ENCODE results near the gene TRIM17. TPM values are rescaled to one million over a fixed set of nuclear protein-coding genes. Genes with fewer than 3 reads are reported as not detected.

The TRIM17 gene
- total RNA-seq, 1 donor = under 0.01 TPM

DNA sequence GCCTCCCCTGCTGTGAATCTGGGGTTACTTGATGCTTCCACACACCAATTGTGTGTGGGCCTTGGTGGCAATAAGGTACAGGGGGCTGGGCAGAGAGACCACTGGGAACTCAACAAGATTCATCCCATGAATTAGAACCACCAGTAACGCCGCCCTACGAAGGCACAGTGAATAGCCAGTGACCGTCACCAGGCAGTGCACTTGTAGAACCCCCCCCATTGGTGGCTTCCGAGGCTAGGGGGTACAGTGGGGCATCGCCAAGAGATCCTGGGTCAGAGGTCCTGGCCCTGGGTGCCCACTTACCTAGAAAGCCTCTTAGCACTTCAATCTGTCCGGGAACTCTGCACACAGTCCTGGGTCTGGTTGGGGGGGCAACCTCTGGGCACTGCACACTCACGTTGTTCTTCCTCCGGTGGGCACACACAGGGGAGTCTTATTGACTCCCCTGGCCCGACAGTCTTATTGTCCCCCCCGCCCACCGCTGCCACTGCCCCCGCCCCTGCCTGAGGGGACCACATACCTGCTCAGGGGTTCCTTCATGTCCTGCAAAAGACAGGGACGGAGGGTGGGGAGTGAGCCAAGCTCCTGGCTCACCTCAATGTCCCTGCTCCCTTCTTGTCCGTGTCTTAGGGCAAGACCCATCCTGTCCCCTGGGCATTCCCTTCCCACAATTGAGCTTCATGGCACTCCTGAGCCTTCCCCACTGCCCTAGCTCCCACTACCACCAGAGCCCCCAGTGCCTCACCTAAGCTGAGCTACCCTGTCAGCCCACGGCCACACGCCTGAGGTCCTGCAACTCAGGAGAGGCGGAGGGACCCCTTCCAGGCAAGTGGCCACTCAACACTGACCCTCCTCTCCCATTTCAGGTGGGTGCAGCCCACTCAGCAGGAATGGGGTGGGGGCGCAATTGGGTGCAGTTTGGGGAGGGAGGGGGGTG lies 7.5 kb downstream of the TRIM17 start:
- H2AFZ ChIP-seq (ENCODE audit: low read length) = no peak overlapping the region
- peaks cover 27% of the 10 kb centered on the region for H4K20me1 ChIP-seq (ENCODE audit: insufficient read depth, low read length)
- no peaks in the 10 kb centered on the region for H3K36me3 ChIP-seq (ENCODE audit: insufficient read depth, low read length)
- H3K79me2 ChIP-seq (ENCODE audit: insufficient read depth, low read length) = peaks cover 34% of the 10 kb centered on the region
- peak; percentile 58 for DNase-seq (ENCODE audit: insufficient read length, low spot score, missing footprints)
- no peaks in the 10 kb centered on the region for H3K9me3 ChIP-seq (ENCODE audit: low read depth, low read length)
- H3K4me3 ChIP-seq (ENCODE audit: insufficient read depth, low read length) = no peak overlapping the region
- no peak overlapping the region for H3K27ac ChIP-seq (ENCODE audit: low read depth, low read length)
- TF ChIP-seq, protein P1, sequence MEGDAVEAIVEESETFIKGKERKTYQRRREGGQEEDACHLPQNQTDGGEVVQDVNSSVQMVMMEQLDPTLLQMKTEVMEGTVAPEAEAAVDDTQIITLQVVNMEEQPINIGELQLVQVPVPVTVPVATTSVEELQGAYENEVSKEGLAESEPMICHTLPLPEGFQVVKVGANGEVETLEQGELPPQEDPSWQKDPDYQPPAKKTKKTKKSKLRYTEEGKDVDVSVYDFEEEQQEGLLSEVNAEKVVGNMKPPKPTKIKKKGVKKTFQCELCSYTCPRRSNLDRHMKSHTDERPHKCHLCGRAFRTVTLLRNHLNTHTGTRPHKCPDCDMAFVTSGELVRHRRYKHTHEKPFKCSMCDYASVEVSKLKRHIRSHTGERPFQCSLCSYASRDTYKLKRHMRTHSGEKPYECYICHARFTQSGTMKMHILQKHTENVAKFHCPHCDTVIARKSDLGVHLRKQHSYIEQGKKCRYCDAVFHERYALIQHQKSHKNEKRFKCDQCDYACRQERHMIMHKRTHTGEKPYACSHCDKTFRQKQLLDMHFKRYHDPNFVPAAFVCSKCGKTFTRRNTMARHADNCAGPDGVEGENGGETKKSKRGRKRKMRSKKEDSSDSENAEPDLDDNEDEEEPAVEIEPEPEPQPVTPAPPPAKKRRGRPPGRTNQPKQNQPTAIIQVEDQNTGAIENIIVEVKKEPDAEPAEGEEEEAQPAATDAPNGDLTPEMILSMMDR (IDR thresholded peaks at IDR 0.05; ENCODE audit: extremely low read depth, low read depth, low read length) = no peak
- H3K27me3 ChIP-seq (ENCODE audit: insufficient read depth, low read length) = no peaks in the 10 kb centered on the region
- no peak overlapping the region for H3K4me2 ChIP-seq (ENCODE audit: insufficient read depth, low read length)
- peaks cover 19% of the 10 kb centered on the region for H3K4me1 ChIP-seq (ENCODE audit: insufficient read depth, low read length)

DNA sequence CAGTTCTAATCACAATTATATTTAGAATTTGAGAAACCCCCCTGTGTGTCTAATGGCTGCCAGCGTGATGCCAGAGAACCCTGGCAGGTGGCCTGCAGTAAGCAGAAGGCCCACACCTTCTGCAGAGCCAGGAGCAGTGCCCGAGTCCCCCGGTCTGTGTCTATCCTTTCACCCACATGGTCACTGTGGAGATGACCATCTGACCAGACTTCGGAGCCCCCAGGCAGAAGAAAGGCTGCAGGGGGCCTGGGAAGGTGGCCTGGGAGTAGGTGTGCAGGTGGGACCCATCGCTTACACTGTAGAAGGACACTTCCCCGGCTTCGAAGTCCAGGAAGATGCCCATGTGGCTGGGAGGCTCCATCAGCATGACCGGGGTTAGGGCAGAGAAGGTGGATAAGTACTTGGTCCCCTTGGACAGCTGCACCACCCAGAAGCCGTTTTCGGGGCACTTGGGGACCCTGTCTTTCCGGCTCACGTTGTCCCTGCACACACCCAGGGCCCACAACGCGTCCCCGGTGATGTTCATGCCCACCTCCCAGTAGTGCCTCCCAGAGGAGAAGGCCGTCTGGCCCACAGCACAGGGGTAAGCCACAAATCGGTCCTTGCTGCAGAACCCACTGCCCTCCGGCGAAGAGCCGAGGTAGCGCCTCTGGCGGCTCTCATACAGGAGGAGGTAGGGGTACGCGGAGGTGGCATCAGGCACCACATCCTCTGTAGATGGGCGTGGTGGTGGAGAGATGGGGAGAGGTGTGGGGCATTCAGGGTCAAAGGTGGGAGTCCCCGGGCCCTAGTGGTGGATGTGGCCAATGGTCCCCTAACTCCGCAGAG lies 8.4 kb downstream of the TRIM17 start:
- Histone ChIP-seq H3K4me2 (ENCODE audit: insufficient read depth, low read length) (peak overlapping the region; percentile 93), H3K36me3 (ENCODE audit: insufficient read depth, low read length) (no peaks in the 10 kb centered on the region), H3K4me1 (ENCODE audit: insufficient read depth, low read length) (peaks cover 19% of the 10 kb centered on the region), H4K20me1 (ENCODE audit: insufficient read depth, low read length) (peaks cover 33% of the 10 kb centered on the region), H3K4me3 (ENCODE audit: insufficient read depth, low read length) (peak overlapping the region; percentile 94), H3K9me3 (ENCODE audit: low read depth, low read length) (no peaks in the 10 kb centered on the region), H2AFZ (ENCODE audit: low read length) (no peak overlapping the region), H3K27ac (ENCODE audit: low read depth, low read length) (no peak overlapping the region), H3K27me3 (ENCODE audit: insufficient read depth, low read length) (no peaks in the 10 kb centered on the region), H3K79me2 (ENCODE audit: insufficient read depth, low read length) (peaks cover 42% of the 10 kb centered on the region)
- peak; percentile 35 for DNase-seq (ENCODE audit: insufficient read length, low spot score, missing footprints)
- TF ChIP-seq, protein P1 (IDR thresholded peaks at IDR 0.05; ENCODE audit: extremely low read depth, low read depth, low read length) = no peak

DNA sequence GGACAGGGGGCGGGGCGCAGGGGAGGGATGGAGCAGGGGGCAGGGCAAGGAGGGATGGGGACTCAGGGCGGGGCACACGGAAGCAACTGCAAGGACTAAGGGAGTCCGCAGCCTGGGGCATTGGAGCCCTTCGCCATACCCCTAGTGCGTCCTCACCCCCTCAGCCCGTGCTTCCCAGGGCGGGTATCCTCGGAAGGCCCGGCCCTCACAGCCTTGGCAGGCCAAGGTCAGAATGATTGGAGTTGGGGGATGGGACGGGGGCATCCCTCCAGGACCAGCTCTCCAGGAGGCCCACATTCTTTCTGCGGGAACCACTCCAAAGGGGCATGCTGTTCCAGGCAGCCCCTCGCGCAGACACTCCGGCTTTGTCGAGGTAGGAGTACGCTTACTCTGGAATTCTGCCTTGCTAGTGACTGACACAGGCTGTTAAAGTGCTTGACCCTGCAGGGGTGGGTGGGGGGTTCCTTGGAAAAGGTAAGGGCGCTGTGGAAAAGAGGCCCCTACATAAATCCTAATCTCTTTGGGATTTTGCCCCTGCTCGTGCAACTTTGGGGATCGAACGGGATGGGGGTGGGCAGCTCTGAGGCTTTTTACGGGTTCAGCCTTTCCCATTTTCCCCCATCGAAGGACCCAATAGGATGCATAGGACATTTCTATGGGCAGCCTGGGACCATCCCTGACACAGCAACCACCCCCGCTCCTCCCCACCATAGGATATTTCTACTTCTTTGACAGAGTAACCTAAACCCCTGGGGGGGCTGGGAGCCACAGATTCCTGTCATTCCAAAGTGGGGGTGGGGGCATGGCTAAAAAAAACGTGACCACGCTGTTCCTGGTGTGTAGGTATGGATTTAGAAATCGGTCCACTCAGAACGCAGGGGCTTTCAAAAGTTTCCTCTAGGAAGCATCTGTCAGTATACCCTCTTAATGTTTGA lies 9.3 kb downstream of the TRIM17 start:
- Histone ChIP-seq H3K4me2 (ENCODE audit: insufficient read depth, low read length) (peak overlapping the region; percentile 93), H3K4me1 (ENCODE audit: insufficient read depth, low read length) (peaks cover 19% of the 10 kb centered on the region), H3K36me3 (ENCODE audit: insufficient read depth, low read length) (no peaks in the 10 kb centered on the region), H4K20me1 (ENCODE audit: insufficient read depth, low read length) (peaks cover 42% of the 10 kb centered on the region), H2AFZ (ENCODE audit: low read length) (peak overlapping the region; percentile 88), H3K79me2 (ENCODE audit: insufficient read depth, low read length) (peaks cover 51% of the 10 kb centered on the region), H3K27me3 (ENCODE audit: insufficient read depth, low read length) (no peaks in the 10 kb centered on the region), H3K27ac (ENCODE audit: low read depth, low read length) (no peak overlapping the region), H3K9me3 (ENCODE audit: low read depth, low read length) (no peaks in the 10 kb centered on the region), H3K4me3 (ENCODE audit: insufficient read depth, low read length) (peak overlapping the region; percentile 94)
- peak; percentile 75 for DNase-seq (ENCODE audit: insufficient read length, low spot score, missing footprints)
- TF ChIP-seq, protein P1 (IDR thresholded peaks at IDR 0.05; ENCODE audit: extremely low read depth, low read depth, low read length) = no peak
